ENCODE results near the gene TRIM49.
"Not testable (repeated sequence)": the region's sequence is repeated elsewhere in the genome, so short reads cannot be mapped to it uniquely, and the experiment has no call there.

Gene TRIM49, protein sequence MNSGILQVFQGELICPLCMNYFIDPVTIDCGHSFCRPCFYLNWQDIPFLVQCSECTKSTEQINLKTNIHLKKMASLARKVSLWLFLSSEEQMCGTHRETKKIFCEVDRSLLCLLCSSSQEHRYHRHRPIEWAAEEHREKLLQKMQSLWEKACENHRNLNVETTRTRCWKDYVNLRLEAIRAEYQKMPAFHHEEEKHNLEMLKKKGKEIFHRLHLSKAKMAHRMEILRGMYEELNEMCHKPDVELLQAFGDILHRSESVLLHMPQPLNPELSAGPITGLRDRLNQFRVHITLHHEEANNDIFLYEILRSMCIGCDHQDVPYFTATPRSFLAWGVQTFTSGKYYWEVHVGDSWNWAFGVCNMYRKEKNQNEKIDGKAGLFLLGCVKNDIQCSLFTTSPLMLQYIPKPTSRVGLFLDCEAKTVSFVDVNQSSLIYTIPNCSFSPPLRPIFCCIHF

DNA sequence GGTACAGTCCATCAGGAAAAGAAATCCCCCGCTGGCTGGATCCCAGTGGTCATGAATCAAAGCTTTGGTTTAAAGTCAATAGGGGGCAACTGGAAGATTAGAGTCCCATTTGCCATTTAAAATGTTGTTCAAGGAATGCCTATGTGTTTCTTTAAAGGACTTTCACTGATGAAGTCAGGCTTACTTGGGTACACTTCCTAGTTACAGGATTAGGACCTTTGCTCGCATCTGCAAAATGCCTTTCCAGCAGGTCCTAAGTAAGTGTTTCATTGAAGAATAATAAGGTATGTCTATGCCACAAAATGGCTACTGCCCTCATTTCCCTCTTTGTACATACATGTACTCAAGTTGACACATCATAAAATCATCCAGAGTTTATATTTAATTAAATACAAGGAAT, at the start of gene TRIM49:
Gene TRIM49, minus strand, starts transcription at position 101 of the 400 bp plus-strand sequence. CDS start 4,106 bp downstream, outside the sequence.
- FAIRE-seq: not testable (repeated sequence)

DNA sequence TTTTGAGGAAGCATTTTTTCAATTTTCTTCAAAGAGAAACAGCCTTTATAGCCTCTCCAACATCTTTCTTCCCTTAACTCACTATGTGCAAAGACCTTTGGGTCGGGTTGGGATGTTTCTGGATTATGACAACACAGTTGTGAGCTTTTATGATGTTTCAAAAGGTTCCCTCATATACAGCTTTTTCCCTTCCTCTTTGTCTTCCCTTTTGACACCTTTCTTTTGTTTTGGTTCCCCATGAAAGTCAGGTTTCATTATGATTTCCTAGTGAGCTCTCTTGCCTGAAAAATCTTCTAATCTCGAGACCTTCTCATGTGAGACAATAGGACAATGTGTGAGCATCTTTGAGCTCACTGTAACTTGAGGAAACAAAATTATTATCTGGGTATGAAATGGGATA, 18.3 kb upstream of the TRIM49 start:
- not testable (repeated sequence) for FAIRE-seq

DNA sequence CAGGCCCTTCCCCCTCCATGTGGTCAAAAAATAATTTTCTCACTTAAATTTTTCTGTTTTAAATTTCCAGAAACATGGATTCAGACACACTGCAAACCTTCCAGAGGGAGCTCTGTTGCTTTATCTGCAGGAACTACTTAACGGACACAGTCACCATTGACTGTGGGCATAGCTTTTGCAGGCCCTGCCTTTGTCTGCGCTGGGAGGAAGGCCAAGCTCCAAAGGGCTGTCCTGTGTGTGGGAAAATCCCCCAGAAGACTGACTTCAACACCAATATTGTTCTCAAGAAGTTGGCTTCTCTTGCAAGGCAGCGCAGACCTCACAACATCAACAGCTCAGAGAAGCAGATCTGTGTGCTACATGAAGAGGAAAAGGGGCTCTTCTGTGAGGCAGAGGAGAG, 11.6 kb upstream of the TRIM49 start:
- FAIRE-seq: not testable (repeated sequence)

DNA sequence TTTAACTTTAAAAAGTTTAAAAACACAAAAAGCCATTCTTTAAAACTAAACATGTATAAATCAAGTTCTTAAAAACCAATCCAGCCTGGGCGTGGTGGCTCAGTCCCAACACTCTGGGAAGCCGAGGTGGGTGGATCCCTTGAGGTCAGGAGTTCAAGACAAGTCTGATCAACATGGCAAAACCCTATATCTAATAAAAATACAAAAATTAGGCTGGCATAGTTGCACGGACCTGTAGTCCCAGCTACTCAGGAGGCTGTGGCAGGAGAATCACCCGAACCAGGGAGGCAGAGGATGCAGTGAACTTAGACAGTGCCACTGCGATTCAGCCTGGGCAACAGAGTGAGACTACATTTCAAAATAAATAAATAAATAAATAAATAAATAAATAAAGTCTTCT, 5.2 kb upstream of the TRIM49 start:
- not testable (repeated sequence) for FAIRE-seq

DNA sequence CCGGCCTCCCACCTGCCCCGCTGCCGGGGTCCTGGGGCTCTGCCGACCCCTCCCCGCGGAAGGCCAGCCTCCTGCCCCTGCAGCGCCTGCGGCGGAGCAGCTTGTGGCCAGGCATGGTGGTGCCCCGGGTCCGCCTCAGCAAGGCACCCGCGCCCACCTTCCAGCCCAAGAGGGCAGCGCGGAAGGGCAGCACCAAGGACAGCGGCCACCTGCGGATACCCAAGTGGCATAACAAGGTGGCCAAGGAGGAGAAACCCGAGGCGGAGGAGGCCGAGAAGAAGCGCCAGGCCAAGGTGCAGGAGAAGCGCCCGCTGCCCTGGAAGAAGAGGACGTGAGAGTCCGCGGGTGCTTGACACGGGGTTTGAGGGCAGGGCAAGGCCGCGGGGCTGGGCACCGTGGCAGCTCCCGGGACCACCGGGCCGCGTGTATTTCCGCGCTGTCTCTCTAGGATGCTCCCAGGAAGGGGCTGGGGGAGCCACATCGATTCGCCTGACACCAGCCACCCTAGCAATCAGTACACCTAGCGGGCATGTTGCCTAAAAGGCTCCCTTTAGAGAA, 20.8 kb downstream of the TRIM49 start:
- not testable (repeated sequence) for FAIRE-seq

DNA sequence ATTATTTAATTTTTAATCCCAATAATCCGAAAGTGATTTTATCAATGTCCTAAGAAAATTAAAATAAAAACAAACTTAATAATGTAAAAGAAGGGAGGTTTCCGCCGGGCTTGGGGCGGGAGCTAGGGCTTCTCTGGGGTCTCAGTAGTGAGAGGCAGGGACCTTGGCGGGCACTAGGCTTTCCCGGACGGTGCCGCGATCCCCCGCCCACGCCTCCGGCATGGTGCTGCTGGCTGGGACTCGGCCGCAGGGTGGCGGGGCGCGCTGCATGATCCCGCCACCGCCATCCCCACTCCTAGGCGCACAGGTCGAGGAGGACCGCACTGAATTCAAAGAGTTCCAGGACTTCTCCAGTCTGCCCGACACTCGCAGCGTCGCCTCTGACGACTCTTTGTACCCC, 22.6 kb downstream of the TRIM49 start:
- not testable (repeated sequence) for FAIRE-seq

DNA sequence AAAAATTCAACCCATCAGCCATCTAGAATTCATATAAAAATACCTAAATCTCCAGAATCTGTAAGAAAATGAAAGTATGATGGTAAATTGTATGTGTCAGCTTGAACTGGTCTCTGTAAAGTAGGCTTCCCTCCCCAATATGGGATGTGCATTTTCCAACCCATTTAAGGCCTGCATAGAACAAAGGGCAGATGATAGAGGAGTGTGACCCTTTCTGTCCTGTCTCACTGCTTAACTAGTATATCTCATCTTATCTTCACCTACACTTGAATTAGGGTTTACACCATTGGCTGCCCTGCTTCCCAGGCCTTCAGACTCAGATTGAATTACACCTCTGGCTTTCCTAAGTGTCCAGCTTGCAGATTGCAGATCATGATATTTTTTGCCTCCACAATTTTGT, 57.6 kb downstream of the TRIM49 start:
- not testable (repeated sequence) for FAIRE-seq

Data from G401.6 (cell line).